Glomerular visceral epithelial cell (primary cell): Measurements from ENCODE around the gene SPANXN5.
"Not testable (repeated sequence)": the region's sequence is repeated elsewhere in the genome, so short reads cannot be mapped to it uniquely, and the experiment has no call there.

ENCODE experiments used
- DNase-seq: peaks from one replicate; pipeline ENCODE4 v3.0.0-alpha.2; 2016; ENCODE audit errors: extremely low spot score

Gene SPANXN5, protein sequence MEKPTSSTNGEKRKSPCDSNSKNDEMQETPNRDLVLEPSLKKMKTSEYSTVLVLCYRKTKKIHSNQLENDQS

GRCh38 chrX:52797327-52797726 lies at the start of gene SPANXN5:
TSS of gene SPANXN5 (minus strand) at chrX:52797427. CDS start at chrX:52797348, 79 bp downstream.
- peak; percentile 5 for DNase-seq

DNA sequence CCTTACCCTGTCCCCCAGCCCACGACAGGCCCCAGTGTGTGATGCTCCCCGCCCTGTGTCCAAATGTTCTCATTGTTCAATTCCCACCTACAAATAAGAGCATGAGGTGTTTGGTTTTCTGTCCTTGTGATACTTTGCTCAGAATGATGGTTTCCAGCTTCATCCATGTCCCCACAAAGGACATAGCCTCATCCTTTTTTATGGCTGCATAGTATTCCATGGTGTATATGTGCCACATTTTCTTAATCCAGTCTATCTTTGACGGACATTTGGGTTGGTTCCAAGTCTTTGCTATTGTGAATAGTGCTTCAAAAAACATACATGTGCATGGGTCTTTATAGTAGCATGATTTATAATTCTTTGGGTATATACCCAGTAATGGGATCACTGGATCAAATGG lies 46.4 kb upstream of the SPANXN5 start:
- not testable (repeated sequence) for DNase-seq

- no peak for DNase-seq
These were observed 41.9 kb upstream of the SPANXN5 start for GRCh38 chrX:52839137-52839536.

DNA sequence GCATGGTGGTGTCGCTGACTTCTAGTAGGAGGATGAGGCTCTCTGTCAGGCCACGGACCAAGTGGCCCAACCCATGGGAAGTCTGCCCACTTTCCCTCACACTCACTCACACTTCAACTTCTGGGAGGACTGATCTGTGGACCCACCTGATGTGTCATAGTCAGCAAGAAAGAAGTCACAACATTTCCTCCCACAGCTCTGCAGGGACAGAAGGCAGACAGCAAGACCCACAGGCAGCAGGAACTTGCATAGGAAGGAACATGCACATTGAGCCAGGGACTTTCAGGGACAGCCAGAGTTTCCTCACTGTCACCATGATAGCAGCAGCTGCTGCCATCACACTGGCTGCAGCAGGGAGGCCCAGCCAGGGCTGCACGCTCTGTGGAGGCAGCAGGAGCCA lies 33.3 kb upstream of the SPANXN5 start:
- DNase-seq: no peak

DNA sequence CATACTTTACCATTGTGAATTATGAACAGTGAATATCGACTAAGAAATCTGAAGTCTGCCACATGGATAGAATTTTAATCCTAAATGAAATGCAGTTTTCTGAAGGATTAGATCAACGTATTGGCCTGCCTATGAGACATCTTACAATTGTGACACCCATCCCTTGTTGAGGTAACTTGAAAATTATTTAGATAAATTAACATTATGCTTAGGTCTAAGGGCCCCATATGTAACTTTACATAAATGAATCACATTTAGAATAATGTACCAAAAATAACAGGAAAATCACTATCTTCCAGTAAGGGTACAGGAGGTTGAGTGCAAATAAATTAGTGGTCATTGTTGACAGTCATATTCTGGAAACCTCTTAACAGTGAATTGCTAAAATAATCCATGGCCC lies 27.4 kb upstream of the SPANXN5 start:
- no peak for DNase-seq

GRCh38 chrX:52821079-52821760 lies 24.0 kb upstream of the SPANXN5 start:
- no peak for DNase-seq

DNA sequence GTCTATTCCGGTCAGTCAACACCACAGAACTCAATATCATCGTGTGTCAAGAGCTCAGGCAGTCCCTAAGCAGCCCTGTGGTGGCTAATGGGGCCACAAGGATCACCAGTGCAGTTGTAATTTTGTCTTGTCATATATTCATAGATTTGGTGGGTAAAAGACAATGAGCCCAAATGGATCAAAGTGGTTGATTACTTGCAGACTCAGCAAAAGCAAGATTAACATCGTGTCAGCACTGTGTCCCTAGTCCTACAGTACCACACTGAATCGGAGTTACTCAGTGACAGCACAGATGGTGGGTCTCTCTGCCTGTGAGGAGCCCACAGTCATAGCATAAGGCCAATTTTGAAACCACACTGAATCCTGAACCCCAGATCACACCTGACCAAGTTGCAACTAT lies 22.6 kb upstream of the SPANXN5 start:
- no peak for DNase-seq

DNA sequence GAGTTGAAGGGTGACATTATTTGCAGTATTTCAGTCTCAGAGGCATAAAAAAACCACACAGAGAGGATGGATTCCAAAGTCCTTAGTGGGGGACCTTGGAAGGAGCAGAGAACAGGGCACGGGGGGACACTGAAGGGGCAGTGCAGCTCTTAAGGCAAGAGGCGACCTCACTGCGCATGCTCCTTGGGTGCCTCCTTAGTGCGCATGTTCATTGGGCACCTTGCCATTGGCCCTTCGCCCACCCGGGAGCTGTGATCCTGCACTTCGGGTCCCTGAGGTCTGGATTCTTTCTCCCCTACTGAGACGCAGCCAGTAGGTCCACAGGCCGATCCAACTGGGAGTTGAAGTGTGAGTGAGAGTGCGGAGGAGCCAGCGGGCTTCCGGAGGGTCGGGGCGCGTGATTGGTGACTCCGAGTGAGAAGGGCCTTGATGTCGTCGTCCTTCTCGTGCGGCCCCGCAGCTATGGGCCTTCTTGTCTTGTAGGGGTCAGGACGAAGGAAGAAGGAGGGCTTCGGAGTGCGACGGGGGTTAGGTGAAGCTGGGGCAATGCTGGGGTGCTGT lies 13.9 kb upstream of the SPANXN5 start, which contains the start of gene XAGE5:
XAGE5 (plus strand) TSS at position 223 of the 561 bp plus-strand sequence. CDS start 1,280 bp downstream, outside the sequence.
- no peak for DNase-seq

DNA sequence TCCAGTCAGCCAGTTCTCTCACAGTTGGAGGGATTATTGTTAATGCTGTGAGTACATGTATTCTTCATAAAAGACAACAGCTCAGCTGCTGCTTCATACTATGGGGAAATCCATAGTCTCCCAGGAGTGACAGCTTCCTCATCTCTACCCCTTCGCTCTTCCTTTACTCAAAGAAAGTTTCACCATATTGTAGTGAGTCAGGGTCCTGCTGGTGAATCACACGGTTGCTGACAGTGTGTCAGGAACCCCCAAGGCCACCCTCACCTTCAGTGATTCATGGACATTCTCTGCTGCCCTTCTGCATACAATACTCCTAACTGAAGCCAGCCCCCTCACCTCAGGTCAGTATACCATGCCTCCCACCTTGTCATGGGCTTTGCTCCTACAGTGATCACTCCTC lies 7.6 kb upstream of the SPANXN5 start:
- DNase-seq: not testable (repeated sequence)

GRCh38 chrX:52773504-52773903 lies 23.7 kb downstream of the SPANXN5 start:
- DNase-seq: not testable (repeated sequence)

DNA sequence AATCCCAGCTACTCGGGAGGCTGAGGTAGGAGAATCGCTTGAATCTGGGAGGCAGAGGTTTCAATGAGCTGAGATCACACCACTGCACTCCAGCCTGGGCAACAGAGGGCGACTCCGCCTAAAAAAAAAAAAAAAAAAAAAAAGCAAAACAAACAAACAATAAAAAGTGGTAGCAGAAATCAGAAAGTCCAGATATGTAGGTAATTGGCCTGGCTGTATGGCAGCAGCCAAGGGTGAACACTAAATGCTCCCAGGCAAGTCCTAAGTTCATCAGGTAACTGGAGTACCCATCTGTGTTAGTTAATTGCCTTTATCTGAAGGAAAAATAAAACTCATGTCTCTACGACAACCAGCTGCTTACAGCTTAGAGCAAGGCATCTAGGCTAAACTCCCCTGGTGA lies 31.2 kb downstream of the SPANXN5 start:
- not testable (repeated sequence) for DNase-seq

DNA sequence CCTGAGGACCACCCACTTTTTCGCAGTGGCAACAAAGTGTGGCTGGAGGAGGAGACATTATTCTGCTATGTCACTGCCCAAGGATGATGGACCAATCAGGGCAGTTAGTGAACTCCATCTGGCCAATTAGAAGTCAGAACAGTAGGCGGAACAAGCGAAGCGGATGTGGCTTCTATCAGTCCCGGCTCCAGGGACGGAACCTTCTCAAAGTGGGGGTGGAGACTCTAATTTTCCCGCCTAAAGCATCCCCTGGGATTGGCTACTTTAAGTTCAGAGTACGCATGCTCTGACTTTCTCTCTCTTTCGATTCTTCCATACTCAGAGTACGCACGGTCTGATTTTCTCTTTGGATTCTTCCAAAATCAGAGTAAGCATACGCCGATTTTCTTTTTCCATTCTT lies 46.3 kb downstream of the SPANXN5 start, which contains the start of gene SSX2B:
SSX2B (plus strand) TSS at position 301 of the 400 bp plus-strand sequence. CDS start 1,429 bp downstream, outside the sequence.
- not testable (repeated sequence) for DNase-seq
